ENCODE data around the gene CST5.
"Not testable (repeated sequence)": the region's sequence is repeated elsewhere in the genome, so short reads cannot be mapped to it uniquely, and the experiment has no call there.

Gene CST5

DNA sequence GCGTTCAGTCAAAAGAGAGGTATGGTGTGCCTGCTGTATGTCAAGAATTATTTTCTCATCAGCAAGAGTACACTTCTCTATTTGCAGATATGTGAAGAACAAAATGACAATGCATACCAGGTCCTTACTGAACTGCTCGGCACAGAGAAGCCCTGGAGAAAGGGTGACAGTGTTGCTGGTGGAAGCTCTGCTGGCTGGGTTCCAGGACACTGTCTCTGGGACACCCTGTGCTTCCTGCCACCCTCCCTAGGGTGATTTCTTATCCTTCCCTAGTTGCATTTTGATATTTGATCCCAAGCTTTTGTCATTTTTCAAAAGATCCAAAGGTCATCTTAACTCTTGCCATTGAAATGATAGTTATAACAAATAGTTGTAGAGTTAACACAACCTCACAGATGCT, 8.3 kb upstream of the CST5 start:
- no peak for DNase-seq

DNA sequence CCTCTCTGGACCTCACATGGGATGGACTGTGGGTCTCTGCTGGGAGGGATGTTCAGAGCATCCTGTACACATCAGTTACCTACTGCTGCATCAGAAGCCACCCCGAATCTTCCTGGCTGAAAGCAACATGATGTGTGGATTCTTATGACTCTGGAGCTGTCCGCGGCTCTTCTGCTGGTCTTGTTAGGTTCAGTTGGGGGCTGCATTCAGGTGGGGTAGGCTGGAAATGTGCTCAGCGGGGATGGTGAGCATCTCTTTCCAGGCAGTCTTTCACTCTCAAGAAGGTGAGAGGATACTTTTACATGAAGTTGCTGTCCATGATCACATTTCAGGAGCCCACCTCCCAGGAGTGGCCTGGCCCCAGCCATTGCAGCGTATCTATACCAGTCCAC, 5.2 kb upstream of the CST5 start:
- no peak for DNase-seq

DNA sequence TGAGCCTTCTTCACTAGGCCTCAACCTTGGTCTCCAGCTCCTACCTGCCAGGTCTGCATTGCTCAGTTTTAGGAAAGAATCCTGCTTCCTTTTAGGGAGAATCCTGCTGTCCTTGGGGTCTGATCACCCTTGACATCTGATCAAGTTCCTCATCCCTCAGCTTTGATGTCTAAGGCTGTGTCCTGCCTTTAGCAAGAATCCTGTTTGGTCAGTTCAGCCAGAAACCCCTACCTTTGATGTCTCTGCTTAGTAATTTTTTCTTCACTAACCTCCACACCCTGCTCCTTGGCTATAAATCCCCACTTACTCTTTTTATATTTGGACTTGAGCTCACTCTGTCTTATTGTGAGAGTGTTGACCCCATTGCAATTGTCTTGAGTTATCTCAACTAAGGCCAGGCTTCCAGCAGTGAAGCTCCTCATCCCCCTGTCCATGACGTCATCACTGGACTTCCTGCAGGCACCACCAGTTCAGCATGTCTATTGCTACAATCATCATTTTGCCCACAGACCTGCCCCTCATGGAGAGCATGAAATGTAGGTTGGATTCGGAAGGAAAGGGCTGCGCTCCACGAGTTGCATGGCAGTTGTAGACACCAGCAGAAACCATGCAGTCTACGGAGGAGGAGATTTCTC, 4.7 kb upstream of the CST5 start:
- DNase-seq: no peak

GRCh38 chr20:23881371-23881770, 1.8 kb upstream of the CST5 start:
- DNase-seq: no peak

GRCh38 chr20:23880417-23880816, 869 bp upstream of the CST5 start:
- no peak for DNase-seq

- no peak for DNase-seq
Observed at GRCh38 chr20:23879811-23880374, 345 bp upstream of the CST5 start.

DNA sequence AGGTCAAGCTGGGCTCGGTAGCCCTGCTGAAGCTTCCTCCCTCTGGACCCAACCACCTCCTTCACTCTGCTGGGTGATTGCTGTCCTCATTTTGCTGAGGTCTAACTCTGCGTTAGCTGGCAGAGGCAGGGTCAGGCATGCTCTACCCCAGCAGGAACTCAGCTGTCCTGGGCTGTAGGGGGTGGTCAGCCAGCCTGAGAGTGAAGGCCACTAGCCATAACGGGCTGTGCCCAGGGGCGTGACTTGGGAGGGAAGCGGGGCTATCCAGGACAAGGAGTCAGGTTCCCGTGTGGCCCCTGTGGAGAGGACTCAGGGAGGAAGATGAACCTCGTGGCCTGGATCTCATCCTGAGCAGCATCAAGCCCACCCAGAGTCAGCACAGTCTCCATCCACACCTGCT, 761 bp downstream of the CST5 start:
- DNase-seq: no peak

DNA sequence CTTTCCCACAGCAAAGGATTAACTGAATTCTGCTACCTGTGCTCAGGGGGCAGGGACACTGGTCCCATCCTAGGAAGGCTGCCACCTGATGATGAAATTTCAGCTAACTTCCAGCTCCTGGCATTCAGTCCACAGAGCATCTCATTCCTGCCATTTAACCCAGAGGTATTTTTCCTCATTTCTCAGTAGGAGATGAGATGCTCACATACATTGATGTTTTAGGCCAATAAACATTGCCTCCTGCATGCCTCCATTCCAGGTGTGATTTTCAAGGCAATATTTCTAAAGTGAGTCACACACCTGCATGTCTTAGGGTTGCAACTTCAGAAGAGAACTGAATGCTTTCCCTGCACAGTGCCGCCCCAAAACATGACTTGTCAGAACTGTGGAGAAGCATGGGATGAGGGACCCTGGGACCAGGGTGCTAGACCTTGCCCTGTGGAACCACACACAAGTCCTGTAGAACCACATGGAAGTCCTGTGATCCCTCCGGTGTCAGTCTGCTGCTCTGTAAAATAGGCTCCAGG, 1.5 kb downstream of the CST5 start:
- DNase-seq: not testable (repeated sequence)

DNA sequence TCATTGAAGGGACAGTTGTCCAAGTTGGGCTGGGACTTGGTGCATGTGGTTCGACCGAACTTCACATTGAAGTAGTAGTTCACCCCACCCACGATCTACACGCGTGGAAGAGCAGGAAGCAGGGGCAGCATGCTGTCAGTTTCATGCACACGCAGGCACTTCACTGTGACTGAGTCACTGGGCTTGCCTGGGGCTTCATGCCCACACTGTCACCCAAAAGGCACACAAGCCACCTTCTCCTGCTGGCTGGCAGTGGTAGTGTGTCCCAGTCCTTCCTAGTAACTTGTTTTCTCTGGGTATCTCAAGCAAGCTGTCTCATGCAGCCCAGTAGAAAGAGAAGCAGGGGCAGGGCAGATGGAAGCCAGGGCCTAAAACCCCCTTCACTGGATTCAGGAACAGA, 2.0 kb downstream of the CST5 start:
- DNase-seq: no peak

GRCh38 chr20:23875606-23876237, 3.8 kb downstream of the CST5 start:
- no peak for DNase-seq

GRCh38 chr20:23874747-23875146, 4.8 kb downstream of the CST5 start:
- no peak for DNase-seq

DNA sequence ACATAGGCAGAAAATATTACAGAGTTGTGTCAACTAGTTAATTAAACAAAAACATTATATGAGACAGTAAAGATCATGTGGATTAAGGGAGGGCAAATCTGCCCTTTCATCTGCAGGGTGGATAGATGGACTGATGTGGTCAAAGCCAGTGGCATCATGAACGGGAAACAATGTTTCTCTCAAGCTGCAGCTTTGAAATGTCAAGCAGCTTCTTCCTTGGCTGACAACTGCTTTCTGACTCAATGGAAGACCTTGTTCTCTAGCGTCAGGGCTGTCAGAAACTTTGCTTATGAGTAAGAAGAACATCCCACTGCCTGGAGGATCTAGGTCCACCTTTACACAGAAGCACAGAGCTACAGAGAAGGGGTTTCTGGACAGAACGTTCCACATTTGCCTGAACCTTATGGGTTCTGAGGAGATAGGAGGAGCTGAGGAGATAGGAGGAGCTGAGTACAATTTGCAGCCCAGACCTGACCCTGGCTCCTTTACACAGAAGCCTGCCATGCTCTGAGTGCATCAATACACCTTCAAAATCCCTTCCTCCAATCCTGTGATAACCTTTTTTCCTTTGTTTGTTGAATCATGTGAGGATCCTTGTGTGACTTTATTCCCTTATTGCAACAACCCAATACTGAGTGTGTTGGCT, 6.1 kb downstream of the CST5 start:
- no peak for DNase-seq

DNA sequence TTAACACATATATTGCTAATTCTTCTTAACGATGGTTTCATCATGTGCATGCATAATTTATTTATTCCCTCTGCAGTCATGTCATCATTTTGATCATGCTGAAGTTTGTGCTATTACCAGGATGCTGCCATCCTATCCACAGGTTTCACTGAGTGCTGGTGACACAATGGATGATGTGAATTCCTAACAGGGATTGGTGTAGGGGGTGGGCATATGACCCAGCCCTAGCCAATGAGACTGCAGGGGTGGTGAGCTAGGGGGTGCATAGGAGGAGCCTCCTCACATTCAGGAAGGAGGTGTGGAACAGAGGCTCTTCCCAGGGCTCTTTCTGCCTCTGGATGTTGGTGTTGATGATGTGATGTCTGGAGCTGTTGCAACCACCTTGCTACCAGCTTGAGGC, 7.5 kb downstream of the CST5 start:
- DNase-seq: no peak

DNA sequence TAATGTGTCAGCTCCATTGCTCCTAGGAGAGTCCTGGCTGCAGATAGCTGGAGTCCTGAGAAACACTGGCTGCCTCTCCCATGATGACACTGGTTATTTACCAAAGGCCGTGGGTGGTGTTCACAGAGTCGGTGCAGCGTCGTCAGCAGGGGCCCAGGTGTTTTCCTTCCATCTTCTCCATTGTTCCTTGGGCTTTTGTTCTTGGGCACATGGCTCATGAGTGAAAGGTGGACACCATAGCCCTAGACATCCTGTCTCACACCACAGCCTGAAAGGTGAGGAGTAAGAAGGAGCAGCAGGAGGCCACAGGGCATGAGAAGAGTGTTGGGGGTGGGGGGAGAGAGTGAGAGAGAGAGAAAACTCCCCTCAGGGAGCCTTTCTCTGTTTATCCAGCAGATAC, 9.1 kb downstream of the CST5 start:
- no peak for DNase-seq

GRCh38 chr20:23869520-23869919, 10.0 kb downstream of the CST5 start:
- DNase-seq: no peak

- DNase-seq: no peak
Observed at GRCh38 chr20:23868321-23868720, 11.2 kb downstream of the CST5 start.

GRCh38 chr20:23867152-23867776, 12.3 kb downstream of the CST5 start:
- no peak for DNase-seq

GRCh38 chr20:23860771-23861170, 18.8 kb downstream of the CST5 start:
- DNase-seq: not testable (repeated sequence)

DNA sequence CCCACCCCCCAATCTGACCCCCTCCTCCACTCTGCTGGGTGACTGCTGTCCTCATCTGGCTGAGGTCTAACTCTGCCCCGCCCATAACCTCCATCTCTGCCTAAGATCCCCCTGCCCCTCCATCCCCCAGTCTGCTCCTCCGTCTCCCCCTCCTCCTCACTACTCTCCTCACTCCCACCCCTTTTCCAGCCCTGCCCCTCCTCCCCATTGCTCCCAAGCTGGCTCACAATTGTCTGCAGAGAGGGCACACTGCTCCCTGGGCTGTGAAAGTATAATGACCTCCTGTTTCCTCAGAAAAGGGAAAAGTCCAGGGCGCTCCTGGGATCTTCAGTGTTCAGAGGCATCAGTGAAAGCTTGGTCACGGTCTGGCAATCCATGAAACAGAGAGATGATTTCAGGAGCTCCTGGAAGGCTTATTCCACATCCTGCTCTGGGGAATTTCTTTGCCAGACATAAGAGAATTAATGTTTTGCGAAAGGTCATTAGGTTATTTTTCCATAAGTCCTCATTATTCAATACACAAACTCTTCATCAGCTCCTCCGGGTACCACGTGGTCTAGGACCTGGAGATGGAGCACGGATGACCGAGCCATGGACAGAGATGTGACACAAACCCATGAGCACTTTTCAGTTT, 21.5 kb downstream of the CST5 start:
- no peak for DNase-seq

DNA sequence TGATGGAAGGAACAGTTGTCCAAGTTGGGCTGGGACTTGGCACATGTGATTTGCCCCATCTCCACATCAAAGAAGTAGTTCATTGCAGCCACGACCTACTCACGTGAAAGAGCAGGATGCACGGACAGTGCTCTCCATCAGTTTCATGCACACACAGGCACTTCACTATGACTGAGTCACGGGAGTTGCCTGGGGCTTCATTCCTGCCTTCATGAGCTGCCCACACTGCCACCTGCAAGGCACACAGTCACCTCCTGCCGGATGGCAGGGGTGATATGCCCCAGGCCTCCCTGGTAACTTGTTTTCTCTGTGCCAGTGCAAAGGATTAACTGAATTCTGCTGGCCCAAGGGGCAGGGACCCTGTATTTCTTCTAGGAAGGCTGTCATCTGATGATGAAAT, 22.8 kb downstream of the CST5 start:
- no peak for DNase-seq

DNA sequence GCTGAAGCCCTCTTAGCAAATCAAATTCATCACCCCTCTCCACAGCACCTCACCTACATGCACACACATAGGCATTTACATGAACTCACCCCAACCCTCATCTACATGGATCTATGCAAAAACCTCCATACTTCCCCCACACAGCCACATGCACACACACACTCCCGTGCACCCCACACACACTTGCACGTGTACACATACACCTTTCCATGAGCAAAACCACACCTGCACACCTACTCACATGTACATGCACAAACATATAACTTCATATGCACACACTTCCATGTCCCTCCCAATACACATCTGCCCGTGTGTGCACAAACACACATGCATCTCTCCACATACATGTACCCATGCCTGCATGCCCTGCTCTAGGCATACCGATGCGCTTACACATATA, 23.3 kb downstream of the CST5 start:
- DNase-seq: no peak

DNA sequence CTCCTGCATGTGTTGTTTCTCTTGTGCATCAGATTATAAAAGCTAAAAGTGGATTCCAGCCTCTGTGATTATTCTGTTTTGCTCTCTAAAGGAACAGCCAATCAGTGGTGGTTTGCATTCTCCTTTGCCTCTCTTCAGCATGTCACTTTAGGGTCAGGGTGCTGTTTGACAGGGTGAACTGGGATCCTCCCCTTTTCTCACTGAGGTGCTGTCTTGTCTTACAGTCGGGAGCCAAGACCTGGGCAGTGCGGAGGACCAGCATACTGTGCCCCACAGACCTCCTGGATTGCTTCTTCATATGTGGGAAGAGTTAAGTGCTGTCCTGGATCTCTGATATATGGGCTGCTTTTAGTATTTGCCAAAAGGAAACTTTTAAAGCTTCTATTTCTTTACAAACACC, 37.9 kb downstream of the CST5 start:
- DNase-seq: no peak

DNA sequence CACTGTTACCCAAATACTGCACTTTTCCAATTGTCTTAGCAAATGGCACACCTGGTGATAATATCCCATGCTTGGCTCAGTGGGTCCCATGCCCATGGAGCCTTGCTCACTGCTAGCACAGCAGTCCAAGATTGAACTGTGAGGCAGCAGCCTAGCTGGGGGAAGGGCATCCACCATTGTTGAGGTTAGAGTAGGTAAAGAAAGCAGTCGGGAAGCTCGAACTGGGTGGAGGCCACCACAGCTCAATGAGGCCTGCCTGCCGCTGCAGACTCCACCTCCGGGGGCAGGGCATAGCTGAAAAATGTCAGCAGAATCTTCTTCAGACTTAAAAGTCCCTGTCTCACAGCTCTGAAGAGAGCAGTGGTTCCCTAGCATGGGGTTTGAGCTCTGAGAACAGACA, 43.8 kb downstream of the CST5 start:
- DNase-seq: no peak

Measured in NCI-H187 treated with DMSO at 0.1 percent for 48 hours (cell line).